Measurements from ENCODE around the gene ATP5PO.

DNA sequence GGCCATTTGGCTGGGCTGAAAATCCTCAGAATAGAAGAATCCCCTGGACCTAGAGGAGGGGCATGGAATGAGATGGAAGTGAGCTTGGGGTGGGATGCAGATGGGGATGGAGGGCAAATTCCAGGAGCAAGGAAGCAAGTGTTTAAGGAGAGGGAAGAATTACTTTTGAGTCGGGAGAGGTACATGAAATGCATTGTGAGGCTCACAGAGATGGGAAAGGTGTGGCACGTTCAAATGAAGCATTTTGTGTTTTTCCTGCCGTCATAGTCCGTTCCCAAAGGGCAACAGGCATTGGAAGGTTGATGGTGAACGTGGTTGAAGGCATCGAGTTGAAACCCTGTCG is 30.5 kb downstream of the ATP5PO start:
- TF ChIP-seq, protein P1, sequence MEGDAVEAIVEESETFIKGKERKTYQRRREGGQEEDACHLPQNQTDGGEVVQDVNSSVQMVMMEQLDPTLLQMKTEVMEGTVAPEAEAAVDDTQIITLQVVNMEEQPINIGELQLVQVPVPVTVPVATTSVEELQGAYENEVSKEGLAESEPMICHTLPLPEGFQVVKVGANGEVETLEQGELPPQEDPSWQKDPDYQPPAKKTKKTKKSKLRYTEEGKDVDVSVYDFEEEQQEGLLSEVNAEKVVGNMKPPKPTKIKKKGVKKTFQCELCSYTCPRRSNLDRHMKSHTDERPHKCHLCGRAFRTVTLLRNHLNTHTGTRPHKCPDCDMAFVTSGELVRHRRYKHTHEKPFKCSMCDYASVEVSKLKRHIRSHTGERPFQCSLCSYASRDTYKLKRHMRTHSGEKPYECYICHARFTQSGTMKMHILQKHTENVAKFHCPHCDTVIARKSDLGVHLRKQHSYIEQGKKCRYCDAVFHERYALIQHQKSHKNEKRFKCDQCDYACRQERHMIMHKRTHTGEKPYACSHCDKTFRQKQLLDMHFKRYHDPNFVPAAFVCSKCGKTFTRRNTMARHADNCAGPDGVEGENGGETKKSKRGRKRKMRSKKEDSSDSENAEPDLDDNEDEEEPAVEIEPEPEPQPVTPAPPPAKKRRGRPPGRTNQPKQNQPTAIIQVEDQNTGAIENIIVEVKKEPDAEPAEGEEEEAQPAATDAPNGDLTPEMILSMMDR (IDR thresholded peaks at IDR 0.05) = no peak
- TF ChIP-seq EP300 (IDR thresholded peaks at IDR 0.05) (no peak), POLR2A (IDR thresholded peaks at IDR 0.05) (no peak), POLR2AphosphoS5 (IDR thresholded peaks at IDR 0.05) (no peak)
